C4-2B (cell line): ENCODE measurements around the gene JUP.

Experiments
- ZFX ChIP-seq: fragments of 450-650 bp; IDR thresholded peaks from 2 replicates; pipeline ENCODE4 v1.6.1; 2017
- TF ChIP-seq, protein P1 (sequence below): fragments of 450-650 bp; conservative IDR thresholded peaks from 2 replicates; pipeline ENCODE4 v1.5.1; 2017; ENCODE audit warnings: mild to moderate bottlenecking

DNA sequence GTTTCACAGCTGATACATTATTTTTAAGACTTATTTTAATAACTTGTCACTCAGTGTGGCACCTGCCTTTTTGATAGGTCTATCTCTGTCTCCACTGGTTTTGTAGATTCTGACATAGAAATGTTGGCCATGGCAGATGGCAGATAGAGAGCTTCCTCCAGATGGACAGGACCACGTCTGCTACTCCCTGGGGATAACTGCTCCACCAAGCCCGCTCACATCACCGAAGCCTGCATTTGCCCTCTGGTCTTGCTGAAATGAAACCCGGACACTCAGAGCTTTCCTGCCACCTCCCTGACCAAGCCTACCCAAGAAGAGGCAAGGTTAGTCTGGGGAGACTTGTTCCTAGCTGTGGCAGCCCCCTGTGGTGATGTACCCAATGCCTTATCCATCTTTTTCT lies 35.6 kb downstream of the JUP start:
- TF ChIP-seq, protein P1, sequence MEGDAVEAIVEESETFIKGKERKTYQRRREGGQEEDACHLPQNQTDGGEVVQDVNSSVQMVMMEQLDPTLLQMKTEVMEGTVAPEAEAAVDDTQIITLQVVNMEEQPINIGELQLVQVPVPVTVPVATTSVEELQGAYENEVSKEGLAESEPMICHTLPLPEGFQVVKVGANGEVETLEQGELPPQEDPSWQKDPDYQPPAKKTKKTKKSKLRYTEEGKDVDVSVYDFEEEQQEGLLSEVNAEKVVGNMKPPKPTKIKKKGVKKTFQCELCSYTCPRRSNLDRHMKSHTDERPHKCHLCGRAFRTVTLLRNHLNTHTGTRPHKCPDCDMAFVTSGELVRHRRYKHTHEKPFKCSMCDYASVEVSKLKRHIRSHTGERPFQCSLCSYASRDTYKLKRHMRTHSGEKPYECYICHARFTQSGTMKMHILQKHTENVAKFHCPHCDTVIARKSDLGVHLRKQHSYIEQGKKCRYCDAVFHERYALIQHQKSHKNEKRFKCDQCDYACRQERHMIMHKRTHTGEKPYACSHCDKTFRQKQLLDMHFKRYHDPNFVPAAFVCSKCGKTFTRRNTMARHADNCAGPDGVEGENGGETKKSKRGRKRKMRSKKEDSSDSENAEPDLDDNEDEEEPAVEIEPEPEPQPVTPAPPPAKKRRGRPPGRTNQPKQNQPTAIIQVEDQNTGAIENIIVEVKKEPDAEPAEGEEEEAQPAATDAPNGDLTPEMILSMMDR = no peak
- TF ChIP-seq ZFX = no peak
